ENCODE results near the gene SLC6A19. TPM values are rescaled to one million over a fixed set of nuclear protein-coding genes. Genes with fewer than 3 reads are reported as not detected.

The SLC6A19 gene
- total RNA-seq, 1 experiment from 2014 or later = 0.04 TPM

- TF ChIP-seq FOXP4 (CRISPR knock-in tag; IDR thresholded peaks at IDR 0.05) (no peak), MYBL2 (CRISPR knock-in tag; IDR thresholded peaks at IDR 0.05) (no peak), ZNF671 (CRISPR knock-in tag; IDR thresholded peaks at IDR 0.05) (no peak), NR2C2 (CRISPR knock-in tag; IDR thresholded peaks at IDR 0.05) (no peak), OVOL2 (CRISPR knock-in tag; IDR thresholded peaks at IDR 0.05; ENCODE audit: borderline replicate concordance) (no peak), TEAD4 (CRISPR knock-in tag; IDR thresholded peaks at IDR 0.05) (no peak)
- H3K27ac Mint-ChIP-seq = no peak overlapping the region
- H3K9me3 Mint-ChIP-seq = no peaks in the 10 kb centered on the region
- ATAC-seq = no peak
- H3K27me3 Mint-ChIP-seq (ENCODE audit: low read depth) = no peaks in the 10 kb centered on the region
- H3K4me1 Mint-ChIP-seq = no peaks in the 10 kb centered on the region
- CTCF ChIA-PET = no interaction called here
- DNase-seq (ENCODE audit: low spot score) = no peak
- POLR2A ChIA-PET = no interaction called here
- no peak overlapping the region for H3K4me3 Mint-ChIP-seq
- H3K36me3 Mint-ChIP-seq = peaks cover 45% of the 10 kb centered on the region
Measured at GRCh38 chr5:1272201-1272600, 70.8 kb downstream of the SLC6A19 start.

GRCh38 chr5:1273745-1274144 lies 72.3 kb downstream of the SLC6A19 start:
- ATAC-seq = no peak
- no peaks in the 10 kb centered on the region for H3K4me1 Mint-ChIP-seq
- CTCF ChIA-PET = no interaction called here

More at GRCh38 chr5:1273745-1274144, 72.3 kb downstream of the SLC6A19 start:
- no peaks in the 10 kb centered on the region for H3K27me3 Mint-ChIP-seq (ENCODE audit: low read depth)
- no peak overlapping the region for H3K27ac Mint-ChIP-seq
- POLR2A ChIA-PET = no interaction called here
- TF ChIP-seq ESRRA (CRISPR knock-in tag; IDR thresholded peaks at IDR 0.05; ENCODE audit: borderline replicate concordance) (no peak), GTF2I (CRISPR knock-in tag; conservative IDR thresholded peaks at IDR 0.05) (no peak), E2F5 (CRISPR knock-in tag; IDR thresholded peaks at IDR 0.05) (no peak), KAT7 (CRISPR knock-in tag; IDR thresholded peaks at IDR 0.05; ENCODE audit: borderline replicate concordance) (no peak), SOX15 (CRISPR knock-in tag; IDR thresholded peaks at IDR 0.05) (no peak), ZNF423 (CRISPR knock-in tag; IDR thresholded peaks at IDR 0.05) (no peak), ZNF532 (CRISPR knock-in tag; IDR thresholded peaks at IDR 0.05; ENCODE audit: borderline replicate concordance) (no peak), EMX1 (CRISPR knock-in tag; IDR thresholded peaks at IDR 0.05) (no peak), HMGXB4 (CRISPR knock-in tag; IDR thresholded peaks at IDR 0.05) (no peak), USF1 (CRISPR knock-in tag; IDR thresholded peaks at IDR 0.05) (no peak)
- H3K9me3 Mint-ChIP-seq = no peaks in the 10 kb centered on the region
- no peak overlapping the region for H3K4me3 Mint-ChIP-seq
- H3K36me3 Mint-ChIP-seq = peaks cover 42% of the 10 kb centered on the region
- no peak for DNase-seq (ENCODE audit: low spot score)
